ENCODE data around the gene CPB1.

Gene CPB1

GRCh38 chr3:148833223-148833622 is 5.6 kb downstream of the CPB1 start:
- peak; percentile 23 for DNase-seq (ENCODE audit: low read depth)

- DNase-seq (ENCODE audit: low read depth) = no peak
Measured at GRCh38 chr3:148839805-148840204, 12.2 kb downstream of the CPB1 start.

- DNase-seq (ENCODE audit: low read depth) = no peak
Measured at GRCh38 chr3:148840451-148840850, 12.8 kb downstream of the CPB1 start.

DNA sequence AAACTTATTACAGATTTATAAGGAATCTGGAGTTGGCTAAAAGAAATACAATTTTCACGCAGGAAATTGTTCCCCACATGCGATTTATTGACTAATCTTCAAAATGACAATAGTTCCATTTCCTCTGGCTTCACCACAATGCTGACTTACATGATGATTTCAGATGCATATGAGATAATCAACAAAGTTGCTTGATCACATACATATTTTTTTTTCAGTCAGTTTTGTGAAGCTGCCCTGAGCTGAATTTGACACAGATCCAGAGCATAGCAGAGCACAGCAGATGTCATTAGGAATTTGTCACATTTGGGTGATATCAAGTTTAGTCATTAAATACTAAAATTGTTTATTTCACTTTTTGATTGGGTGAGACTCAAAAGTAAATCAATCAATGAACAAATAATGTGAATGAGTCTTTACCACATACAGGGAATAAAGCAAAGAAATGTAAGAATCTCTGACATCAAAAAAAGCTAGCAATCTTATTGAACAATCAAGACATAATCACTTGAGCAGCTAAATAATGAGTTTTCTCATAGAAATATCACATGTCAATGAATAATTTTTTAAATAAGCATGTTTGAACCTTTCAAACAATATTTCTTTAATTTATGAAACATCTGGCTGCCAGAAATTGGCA is 18.3 kb downstream of the CPB1 start:
- DNase-seq (ENCODE audit: low read depth) = no peak

DNA sequence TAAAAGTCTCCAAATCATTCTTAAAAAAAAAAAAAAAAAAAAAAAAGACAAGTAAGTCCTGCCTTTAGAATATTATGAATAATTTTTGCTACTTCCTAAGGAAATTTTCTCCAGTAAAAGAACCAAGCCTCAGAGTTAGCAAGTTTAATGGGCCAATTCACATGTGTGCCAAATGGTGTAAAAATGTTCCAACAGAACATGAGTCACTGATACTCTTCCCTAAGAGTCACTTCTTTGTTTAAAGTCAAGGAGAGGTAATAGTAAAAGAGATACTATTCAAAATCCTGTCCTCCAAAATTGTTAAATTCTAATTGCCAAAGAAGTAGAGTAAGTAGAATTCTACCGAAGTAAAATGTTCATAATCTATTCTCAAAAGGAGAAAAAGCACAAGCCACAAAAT is 19.7 kb downstream of the CPB1 start:
- no peak for DNase-seq (ENCODE audit: low read depth)

DNA sequence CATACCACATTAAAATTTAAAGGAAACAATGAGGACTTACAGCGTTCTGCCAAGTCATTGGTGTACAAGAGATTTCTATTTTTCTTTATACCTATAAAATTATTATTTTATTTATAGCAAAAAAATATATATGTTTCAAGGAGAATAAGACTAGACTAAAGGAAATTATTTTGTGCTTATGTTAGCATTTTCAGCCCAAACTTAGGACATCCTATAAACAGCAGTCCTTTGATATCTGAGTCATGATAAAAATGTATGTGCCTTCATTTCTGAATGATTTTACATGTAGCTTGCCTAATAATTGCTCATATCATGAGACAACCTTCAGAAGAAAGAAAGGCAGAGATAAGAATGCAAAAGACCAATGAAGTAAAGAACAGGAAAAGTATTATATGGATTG is 20.8 kb downstream of the CPB1 start:
- DNase-seq (ENCODE audit: low read depth) = no peak

DNA sequence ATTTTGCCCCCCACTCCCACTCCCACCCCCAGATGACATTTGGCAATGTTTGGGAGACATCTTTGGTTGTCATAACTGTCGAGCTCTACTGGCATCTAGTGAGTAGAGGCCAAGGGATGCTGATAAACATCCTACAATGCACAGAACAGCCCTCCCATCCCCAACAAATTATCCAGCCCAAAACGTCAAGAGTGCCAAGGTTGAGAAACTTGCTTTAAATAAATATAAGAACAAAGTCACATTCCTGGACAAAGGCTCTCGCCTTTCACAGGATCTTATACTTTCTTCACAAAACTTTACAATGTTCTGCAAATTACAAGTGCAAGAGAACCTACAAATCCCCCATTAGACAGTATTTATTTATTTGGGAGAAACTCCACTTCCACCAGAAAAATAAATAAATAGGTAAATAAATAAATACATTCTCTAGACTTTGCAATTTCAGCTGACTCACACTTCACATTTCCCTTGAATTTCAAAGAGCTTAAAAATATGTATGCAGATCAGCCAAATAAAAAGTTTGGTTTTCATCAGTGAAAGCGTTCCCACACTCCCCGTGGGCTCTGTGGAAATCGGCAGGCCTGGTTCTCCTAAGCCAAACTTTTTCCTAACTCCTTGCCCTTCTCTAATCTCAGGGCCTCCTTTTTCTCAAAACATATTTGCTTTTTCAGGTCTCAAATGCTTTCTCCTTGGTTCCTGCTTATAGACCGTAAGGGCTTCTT is 24.8 kb downstream of the CPB1 start:
- DNase-seq (ENCODE audit: low read depth) = no peak

DNA sequence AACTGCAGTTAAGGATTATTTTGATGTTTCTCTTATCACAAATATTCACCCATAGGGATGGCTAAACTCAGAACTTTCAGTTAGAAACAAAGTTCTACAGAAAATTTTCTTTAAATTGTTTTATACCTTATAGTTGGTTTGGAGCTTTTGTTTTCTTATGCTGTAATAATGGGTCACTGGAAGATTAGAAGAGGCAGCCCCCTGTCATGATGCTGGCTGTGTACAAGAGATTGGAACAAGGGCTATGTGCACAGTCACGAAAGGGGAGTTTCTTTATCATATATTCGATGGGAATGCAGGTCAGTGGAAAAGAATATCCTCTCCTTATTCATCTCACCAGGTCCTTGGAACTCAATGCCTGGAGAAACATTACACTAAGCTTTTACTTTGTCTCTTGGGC is 25.5 kb downstream of the CPB1 start:
- no peak for DNase-seq (ENCODE audit: low read depth)

- DNase-seq (ENCODE audit: low read depth) = no peak
Measured at GRCh38 chr3:148854061-148854460, 26.4 kb downstream of the CPB1 start.

DNA sequence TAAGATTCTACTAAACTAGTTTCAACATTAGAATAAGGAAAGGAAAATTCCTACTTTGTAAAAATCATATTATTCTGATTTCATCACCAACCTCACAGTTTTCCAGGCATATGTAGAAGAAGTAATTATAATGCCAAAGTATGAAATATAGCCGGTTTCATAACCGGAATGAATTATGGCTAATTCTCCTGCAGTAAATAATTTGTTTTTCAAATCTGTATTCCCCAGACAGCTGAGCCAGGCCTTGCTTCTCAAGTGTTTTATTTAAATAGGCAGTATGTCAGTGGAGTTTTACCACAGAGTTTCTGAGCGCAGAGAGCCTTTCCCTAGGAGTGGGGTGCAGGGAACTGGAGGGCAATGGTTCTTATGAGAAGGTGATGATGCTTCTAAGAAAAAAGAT is 28.8 kb downstream of the CPB1 start:
- no peak for DNase-seq (ENCODE audit: low read depth)

GRCh38 chr3:148857316-148857715 is 29.7 kb downstream of the CPB1 start:
- no peak for DNase-seq (ENCODE audit: low read depth)

DNA sequence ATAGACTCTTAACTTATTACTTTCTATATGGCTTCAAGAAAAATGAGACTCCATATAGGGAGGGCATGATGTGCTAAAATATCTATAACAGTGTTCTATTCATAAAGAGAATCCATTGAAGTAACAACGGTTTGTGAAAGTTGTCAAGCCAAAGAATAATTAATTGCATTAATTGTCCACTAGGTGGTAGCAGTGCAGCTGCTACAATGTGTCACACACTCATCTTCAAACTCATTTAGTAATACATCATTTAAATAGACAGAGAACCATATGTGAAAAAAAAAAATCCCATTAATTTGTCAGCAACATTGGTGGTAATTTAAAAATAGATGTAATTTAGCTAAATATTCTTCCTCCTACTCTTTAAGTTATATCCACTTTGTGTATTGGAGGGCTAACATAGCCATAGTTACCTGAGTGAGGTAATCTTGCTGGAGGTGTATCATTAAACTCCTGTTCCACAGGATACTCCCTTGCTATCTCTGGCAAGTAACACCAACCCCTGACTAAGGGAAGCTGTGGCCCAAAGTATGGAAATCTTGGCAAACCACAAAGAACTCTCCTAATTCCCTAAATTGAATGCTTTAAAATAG is 33.8 kb downstream of the CPB1 start:
- DNase-seq (ENCODE audit: low read depth) = no peak

DNA sequence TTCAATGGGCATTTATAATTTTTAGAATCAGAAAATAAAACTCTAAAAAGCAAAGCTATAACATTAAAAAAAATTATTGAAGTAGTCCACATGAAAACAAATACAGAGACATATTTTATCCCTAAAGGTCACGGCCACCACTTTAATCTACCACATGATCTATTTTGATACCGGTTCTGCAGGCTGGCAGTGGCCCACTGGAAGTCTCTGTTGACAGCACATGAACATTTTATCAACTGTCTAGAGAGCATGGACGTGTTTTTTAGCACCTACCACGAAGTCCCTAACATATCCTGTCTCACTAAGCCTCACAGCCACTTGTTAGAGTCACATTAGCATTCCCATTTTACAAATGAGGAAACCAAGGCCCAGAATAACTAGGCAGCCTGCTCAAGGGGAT is 35.7 kb downstream of the CPB1 start:
- DNase-seq (ENCODE audit: low read depth) = no peak

DNA sequence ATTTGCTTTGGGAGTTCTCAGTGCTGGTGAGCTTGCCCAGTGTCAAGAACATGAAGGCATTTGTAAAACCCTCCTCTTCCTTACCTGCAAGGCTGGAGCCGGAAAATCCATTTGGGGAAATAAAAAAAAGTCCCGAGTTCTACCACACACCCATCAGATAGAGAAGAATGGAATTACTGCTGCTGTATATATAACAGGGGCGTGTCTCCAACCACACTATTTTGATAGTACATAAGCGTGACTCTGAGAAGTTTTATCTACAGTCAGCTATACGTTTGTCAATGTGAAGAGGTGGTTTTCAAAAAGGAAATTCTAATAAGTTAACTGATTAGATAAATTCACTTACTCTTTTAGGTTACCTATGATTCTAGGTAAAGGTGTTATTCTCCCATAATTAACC is 36.2 kb downstream of the CPB1 start:
- no peak for DNase-seq (ENCODE audit: low read depth)

GRCh38 chr3:148865049-148865448 is 37.4 kb downstream of the CPB1 start, which contains the start of gene CPA3:
TSS of gene CPA3 (plus strand) at chr3:148865296. CDS start at chr3:148865308, 12 bp downstream.
- no peak for DNase-seq (ENCODE audit: low read depth)

GRCh38 chr3:148866261-148866660 is 38.6 kb downstream of the CPB1 start:
- peak; percentile 85 for DNase-seq (ENCODE audit: low read depth)

DNA sequence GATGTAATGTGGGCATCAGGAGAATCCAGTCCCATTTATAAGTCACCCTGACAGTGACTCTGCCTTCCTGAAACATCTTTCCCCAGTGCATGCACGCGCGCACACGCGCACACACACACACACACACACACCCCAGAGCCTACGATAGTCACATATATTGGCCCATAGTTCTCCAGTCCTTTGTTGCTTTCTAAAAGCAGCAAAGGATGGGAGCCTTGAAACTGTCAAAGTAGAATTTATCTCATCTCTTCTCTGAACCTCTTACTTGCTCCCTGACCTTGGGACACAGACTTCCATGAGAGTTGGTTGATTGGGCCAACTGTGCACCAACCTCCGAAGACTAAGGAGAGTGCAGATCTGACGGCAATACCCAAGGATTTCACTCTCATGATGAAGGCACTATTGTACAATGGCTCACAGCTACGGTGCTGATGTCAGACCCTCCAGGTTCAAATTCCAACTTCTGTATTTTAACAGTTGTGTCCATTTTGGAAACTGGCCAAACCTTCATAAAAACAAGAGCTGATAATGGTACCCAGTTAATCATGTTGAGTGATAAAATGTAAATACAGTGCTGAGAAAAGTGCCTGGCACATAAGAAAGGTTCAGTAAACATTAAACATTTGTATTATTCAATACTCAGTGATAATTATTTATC is 45.8 kb downstream of the CPB1 start:
- no peak for DNase-seq (ENCODE audit: low read depth)

DNA sequence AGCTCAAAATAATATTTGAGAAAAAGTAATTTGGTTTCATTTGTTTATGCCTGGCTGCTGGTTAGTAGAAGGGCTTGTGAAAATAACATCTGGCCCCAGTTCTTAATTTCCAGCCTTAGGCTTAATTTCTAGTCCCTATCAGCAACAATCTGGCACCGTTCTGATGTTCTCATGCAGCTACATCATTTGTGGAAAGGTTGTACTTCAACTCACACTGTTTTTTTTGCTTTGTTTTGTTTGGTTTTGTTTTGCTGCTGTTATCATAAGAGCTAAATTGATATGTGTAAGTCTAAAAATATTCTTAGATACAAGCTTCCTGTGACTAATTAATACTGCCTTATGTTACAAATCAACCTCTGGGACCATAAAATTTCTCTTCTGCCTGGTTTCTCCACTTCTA is 46.4 kb downstream of the CPB1 start:
- DNase-seq (ENCODE audit: low read depth) = no peak

DNA sequence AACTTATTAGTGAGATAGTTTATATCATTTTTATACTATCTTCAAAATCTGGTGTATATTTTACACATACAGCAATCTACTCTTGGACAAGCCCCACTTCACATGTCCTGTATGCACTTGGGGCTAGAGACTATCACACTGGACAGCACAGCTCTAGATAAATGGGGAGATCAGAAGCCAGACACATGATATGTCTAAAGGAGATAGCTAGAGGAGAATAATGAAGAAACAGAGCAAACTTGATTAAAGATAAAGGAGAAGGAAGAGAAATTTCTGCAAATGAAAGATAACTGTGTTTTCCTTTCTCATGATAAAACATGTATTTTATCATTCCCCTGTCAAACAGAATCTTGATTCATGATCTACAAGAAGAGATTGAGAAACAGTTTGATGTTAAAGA is 50.5 kb downstream of the CPB1 start:
- DNase-seq (ENCODE audit: low read depth) = no peak

DNA sequence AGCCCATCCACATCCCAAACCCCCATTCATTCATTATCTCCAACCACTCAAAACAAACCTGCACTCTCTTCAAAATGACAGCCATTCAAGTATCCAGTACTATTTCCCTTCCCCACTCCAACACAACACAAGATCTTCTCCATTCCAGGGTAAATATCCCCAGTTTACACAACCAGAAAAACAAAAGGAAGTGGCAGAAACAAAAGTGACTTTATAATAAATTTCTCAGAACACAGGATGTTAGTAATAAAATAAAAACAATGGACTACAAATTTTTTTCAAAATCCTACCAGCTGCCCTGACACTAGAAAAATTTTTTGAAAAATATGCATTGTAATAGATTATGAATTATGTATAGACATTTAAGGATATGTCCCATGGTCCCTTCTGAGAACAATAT is 51.6 kb downstream of the CPB1 start:
- no peak for DNase-seq (ENCODE audit: low read depth)

DNA sequence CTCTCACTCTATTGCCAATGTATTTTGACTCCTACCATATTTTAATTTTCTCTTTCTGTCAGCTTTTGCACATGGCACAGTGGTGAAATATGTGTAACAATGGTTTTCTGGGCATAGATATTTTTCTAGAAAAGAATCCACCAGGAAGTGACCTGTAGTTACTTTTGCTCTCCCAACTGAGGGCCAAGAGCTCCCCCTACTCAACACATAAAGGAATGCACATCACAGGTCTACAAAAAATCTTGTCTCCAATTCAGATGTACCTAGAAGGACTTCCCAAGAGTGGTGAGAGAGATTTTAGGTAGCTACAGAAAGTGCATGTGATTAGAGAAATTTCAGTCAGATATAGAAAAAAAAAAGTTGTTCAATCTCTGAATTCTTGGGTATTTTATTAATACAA is 53.1 kb downstream of the CPB1 start:
- DNase-seq (ENCODE audit: low read depth) = peak; percentile 73

GRCh38 chr3:148881286-148881685 is 53.7 kb downstream of the CPB1 start:
- DNase-seq (ENCODE audit: low read depth) = peak; percentile 60

DNA sequence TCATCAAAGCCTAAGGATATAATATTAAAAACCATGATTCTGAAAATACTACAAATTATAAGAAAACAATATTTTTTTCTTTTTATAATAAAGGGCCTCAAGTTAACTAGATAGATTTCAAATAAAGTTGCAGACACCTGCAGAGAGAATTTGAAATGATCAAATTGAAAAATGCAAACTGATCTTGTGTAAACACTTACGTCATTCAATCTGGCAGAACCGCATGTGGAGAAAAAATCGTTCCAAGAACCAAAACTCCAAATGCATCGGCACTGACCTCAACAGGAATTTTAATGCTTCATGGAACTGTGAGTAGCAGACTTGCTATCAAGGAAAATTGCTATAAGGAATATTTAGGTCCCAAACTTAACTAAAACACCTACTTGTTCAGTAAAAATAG is 54.7 kb downstream of the CPB1 start:
- peak; percentile 75 for DNase-seq (ENCODE audit: low read depth)

Data from HS-27A (cell line).